Omental fat pad (tissue), 4 donors: Measurements from ENCODE around the gene AEBP1. TPM values are rescaled to one million over a fixed set of nuclear protein-coding genes. Genes with fewer than 3 reads are reported as not detected.
A peak's percentile ranks its signal among the peaks of the same experiment; 100 is the strongest.

ENCODE experiments used
- ATAC-seq: fragments of 150-250 bp; one replicate; pipeline ENCODE4 v1.9.1; 2016; ENCODE audit warnings: mild to moderate bottlenecking, moderate library complexity; ENCODE audit not compliant: low FRiP score
- DNase-seq: peaks from one replicate; pipeline ENCODE4 v3.0.0-alpha.2; 2019; ENCODE audit warnings: low spot score
- CTCF ChIP-seq, 3 donors: fragments of 450-650 bp; IDR thresholded peaks; one replicate each; pipeline ENCODE4 v1.5.1; 2016 to 2017; ENCODE audit warnings: antibody characterized with exemption in 3 of 3, mild to moderate bottlenecking in 3 of 3, moderate library complexity in 2 of 3
- total RNA-seq, 4 donors: library from RNA; depleted of rRNA; stranded (reverse); fragments of >200 nt; gene quantifications; one replicate each; pipeline ENCODE4 v1.1.0, GENCODE V29; 2016

AEBP1 gene
- total RNA-seq, 4 donors from 2014 or later: 64.9 to 209 (median 163) TPM

GRCh38 chr7:44145969-44146911, 42.1 kb downstream of the AEBP1 start:
- TF ChIP-seq CTCF (IDR thresholded peaks at IDR 0.05): no peak
- DNase-seq (peak; percentile 22), ATAC-seq (peak; percentile 76)

- no peak for TF ChIP-seq CTCF (IDR thresholded peaks at IDR 0.05)
- DNase-seq (peak; percentile 16), ATAC-seq (no peak)
These were observed 43.2 kb downstream of the AEBP1 start for GRCh38 chr7:44147026-44147991.

GRCh38 chr7:44148166-44148565, 44.0 kb downstream of the AEBP1 start:
- DNase-seq (peak; percentile 3), ATAC-seq (no peak)
- no peak for TF ChIP-seq CTCF (IDR thresholded peaks at IDR 0.05)

- DNase-seq (no peak), ATAC-seq (no peak)
- TF ChIP-seq CTCF (IDR thresholded peaks at IDR 0.05): no peak
These were observed 44.9 kb downstream of the AEBP1 start for GRCh38 chr7:44148961-44149536.

- ATAC-seq (no peak), DNase-seq (peak; percentile 16)
- TF ChIP-seq CTCF (IDR thresholded peaks at IDR 0.05): no peak
These were observed 45.7 kb downstream of the AEBP1 start for GRCh38 chr7:44149571-44150465.

- no peak for ATAC-seq
- no peak for TF ChIP-seq CTCF (IDR thresholded peaks at IDR 0.05)
- no peak for DNase-seq
These were observed 46.3 kb downstream of the AEBP1 start for GRCh38 chr7:44150466-44150832.
